Tibial artery (tissue), 4 donors: Measurements from ENCODE around the gene FOXK1.
"Not testable (repeated sequence)": the region's sequence is repeated elsewhere in the genome, so short reads cannot be mapped to it uniquely, and the experiment has no call there.

Experiments used
- DNase-seq, 2 donors: peaks; one replicate each; pipeline ENCODE4 v3.0.0-alpha.2; 2019
- H3K27ac ChIP-seq, 2 donors: fragments of 200-600 bp; sonication (generic) in 1 of 2; 1 replicate in 1 of 2; 2 replicates in 1 of 2; pipeline ENCODE4 v1.5.1; 2018 to 2019; ENCODE audit warnings: mild to moderate bottlenecking in 1 of 2
- H3K27me3 ChIP-seq, 2 donors: fragments of 200-600 bp; sonication (generic) in 1 of 2; one replicate each; pipeline versions ENCODE4 v1.5.1 to v1.6.0; 2016 to 2019
- H3K36me3 ChIP-seq, 3 donors: fragments of 200-600 bp; sonication (generic) in 2 of 3; one replicate each; pipeline ENCODE4 v1.5.1; 2016 to 2019; ENCODE audit warnings: mild to moderate bottlenecking in 2 of 3
- H3K4me1 ChIP-seq, 4 donors: fragments of 200-600 bp; sonication (generic) in 2 of 4; 1 replicate in 3 of 4; 2 replicates in 1 of 4; pipeline ENCODE4 v1.5.1; 2016 to 2019
- H3K4me3 ChIP-seq, 2 donors: fragments of 200-600 bp; sonication (generic) in 1 of 2; 1 replicate in 1 of 2; 2 replicates in 1 of 2; pipeline ENCODE4 v1.5.1; 2018 to 2019; ENCODE audit warnings: mild to moderate bottlenecking in 2 of 2
- H3K9me3 ChIP-seq, 3 donors: fragments of 200-600 bp; sonication (generic) in 1 of 3; one replicate each; pipeline ENCODE4 v1.5.1; 2016 to 2019
- intact Hi-C: fragments of 100-400 bp; cut with DNase I; formaldehyde crosslinking; loops from one replicate; pipeline ENCODE4 v1.15.0; 2023; ENCODE audit warnings: low total_unique reads
- TF ChIP-seq, protein P1 (sequence below), 2 experiments: fragments of 200-600 bp in 1 of 2; fragments of 450-650 bp in 1 of 2; IDR thresholded peaks; one replicate each; pipeline ENCODE4 v1.5.1; 2017 to 2019; ENCODE audit warnings: antibody characterized with exemption in 2 of 2, mild to moderate bottlenecking in 1 of 2, moderate library complexity in 1 of 2

FOXK1 gene

DNA sequence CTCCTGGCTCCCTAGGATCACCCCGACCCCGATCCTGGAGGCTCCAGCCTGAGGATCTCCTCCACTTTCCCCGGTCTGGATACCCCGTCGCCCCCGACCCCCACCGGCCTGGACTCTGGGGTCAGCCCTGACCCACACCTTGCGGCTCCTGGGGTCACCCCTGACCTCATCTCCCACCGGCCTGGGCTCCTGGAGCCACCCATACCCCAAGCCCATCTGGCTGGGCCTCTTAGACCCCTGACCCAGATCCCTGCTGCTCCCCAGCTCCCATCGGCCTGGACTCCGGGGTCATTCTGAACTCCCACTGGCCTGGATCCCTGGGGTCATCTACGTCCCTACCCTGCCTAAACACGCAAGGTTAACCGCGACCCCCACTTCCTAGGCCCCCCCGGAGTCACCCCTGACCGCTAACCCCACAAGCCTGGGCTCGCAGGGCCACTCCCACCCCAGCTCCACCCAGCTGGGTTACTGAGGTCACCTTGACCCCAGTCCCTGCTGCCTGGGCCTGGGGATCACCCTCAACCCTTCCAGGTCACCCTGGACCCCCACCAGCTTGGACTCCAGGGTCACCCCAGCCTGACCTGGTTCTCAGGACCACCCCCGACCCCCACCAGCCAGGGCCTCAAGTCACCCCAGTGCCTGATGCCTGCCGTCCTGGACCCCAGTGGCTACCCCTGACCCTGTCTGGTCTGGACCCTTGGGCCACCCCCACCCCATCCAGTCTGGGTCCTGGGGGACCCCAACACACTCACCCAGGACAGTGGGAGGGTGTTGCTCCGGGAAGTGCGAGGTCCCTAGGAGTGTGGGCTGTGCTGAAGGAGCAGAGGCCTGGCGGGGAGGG, 1.2 kb downstream of the FOXK1 start:
- Histone ChIP-seq H3K4me1 (peaks cover 0 to 39% (median 24%) of the 10 kb centered on the region in 4 donors), H3K9me3 (no peaks in the 10 kb centered on the region), H3K27me3 (no peaks in the 10 kb centered on the region), H3K4me3 (peak overlapping the region; percentile 95 to 99), H3K27ac (peak overlapping the region; percentile 95 to 97), H3K36me3 (no peaks in the 10 kb centered on the region)
- DNase-seq = peak in 1 of 2 donors; percentile 75
- TF ChIP-seq, protein P1, sequence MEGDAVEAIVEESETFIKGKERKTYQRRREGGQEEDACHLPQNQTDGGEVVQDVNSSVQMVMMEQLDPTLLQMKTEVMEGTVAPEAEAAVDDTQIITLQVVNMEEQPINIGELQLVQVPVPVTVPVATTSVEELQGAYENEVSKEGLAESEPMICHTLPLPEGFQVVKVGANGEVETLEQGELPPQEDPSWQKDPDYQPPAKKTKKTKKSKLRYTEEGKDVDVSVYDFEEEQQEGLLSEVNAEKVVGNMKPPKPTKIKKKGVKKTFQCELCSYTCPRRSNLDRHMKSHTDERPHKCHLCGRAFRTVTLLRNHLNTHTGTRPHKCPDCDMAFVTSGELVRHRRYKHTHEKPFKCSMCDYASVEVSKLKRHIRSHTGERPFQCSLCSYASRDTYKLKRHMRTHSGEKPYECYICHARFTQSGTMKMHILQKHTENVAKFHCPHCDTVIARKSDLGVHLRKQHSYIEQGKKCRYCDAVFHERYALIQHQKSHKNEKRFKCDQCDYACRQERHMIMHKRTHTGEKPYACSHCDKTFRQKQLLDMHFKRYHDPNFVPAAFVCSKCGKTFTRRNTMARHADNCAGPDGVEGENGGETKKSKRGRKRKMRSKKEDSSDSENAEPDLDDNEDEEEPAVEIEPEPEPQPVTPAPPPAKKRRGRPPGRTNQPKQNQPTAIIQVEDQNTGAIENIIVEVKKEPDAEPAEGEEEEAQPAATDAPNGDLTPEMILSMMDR (IDR thresholded peaks at IDR 0.05) = no peak
- intact Hi-C loops = loop anchor here (5.0 kb wide), 2 partner anchors 41 to 69 kb away; no protein-coding TSS in a partner anchor

DNA sequence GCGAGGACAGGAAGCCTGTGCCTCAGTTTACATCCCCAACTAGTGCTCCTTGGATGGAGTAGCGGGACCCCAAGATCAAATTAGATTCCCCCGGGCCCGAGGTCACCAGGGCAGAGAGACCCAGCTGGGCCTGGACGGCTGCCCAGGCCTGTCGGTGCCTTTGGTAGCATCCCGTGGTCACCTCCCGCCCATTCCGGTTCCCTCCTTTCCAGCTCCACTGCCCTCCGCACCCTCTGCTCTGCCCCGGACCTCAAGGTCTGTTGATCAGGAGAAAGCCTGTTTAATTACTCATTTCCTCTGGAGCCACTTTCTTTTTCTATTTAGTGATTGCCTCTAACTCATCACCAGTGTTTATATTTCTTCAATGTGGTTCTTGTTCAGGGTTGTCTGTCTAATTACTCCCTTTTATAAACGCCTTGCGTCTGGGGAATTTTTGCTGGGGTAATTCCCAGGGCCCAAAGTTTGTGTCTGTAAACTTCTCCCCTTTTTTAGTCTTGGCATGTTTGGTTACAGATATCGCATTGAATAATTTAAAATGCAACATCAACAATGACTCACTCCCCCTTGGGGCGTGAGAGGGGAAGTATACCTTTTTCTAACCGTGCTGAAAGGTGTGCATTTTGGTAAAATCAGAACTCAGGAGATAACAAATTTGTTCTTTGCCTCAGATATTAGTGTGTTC, 1.9 kb downstream of the FOXK1 start:
- Histone ChIP-seq H3K4me3 (peak overlapping the region; percentile 95 to 99), H3K4me1 (peaks cover 0 to 46% (median 28%) of the 10 kb centered on the region in 4 donors), H3K27ac (peak overlapping the region; percentile 95 to 97), H3K36me3 (no peaks in the 10 kb centered on the region), H3K9me3 (no peaks in the 10 kb centered on the region), H3K27me3 (no peaks in the 10 kb centered on the region)
- DNase-seq = peak; percentile 71 to 82
- intact Hi-C loops = loop anchor here (5.0 kb wide), 2 partner anchors 42 to 68 kb away; no protein-coding TSS in a partner anchor
- TF ChIP-seq, protein P1 (IDR thresholded peaks at IDR 0.05) = peak in 1 of 2 experiments; percentile 34

DNA sequence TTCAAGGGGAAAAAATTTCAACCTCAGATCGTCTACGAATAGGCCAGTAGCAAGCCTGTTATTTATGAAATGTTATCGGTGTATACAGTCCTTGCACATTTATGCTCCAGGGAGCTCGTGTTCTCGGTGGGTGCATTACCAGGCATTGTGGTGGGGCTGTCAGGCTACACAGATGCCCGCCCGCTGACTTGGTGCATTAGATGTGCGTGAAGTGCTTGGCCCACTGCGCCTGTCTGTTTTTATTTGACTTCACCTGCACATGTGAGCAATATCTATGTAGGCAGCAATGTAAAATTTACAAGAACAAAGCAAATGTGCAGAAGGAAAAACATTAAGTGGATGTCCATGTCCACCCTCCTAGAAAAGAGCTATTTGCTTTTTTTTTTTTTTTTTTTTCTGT, 2.8 kb downstream of the FOXK1 start:
- Histone ChIP-seq H3K4me3 (peak overlapping the region; percentile 95 to 99), H3K4me1 (peaks cover 0 to 54% (median 32%) of the 10 kb centered on the region in 4 donors), H3K9me3 (no peaks in the 10 kb centered on the region), H3K36me3 (no peaks in the 10 kb centered on the region), H3K27ac (peak overlapping the region; percentile 95 to 97), H3K27me3 (no peaks in the 10 kb centered on the region)
- intact Hi-C loops = loop anchor here (5.0 kb wide), 3 partner anchors 37 to 67 kb away; no protein-coding TSS in a partner anchor
- no peak for DNase-seq
- TF ChIP-seq, protein P1 (IDR thresholded peaks at IDR 0.05) = no peak

DNA sequence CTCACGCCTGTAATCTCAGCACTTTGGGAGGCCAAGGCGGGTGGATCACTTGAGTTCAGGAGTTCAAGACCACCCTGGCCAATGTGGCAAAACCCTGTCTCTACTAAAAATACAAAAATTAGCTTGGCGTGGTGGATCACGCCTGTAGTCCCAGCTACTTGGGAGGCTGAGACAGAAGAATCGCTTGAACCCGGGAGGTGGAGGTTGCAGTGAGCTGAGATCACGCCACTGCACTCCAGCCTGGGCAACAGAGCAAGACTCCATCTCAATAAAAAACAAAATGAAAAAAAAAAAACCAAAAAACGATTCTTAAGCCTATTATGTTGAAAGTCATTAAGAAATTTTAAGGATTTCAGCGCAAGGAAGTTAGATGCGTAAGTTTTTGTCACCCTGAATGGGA, 3.6 kb downstream of the FOXK1 start:
- intact Hi-C loops = loop anchor here (5.0 kb wide), 1 partner anchor 37 kb away; no protein-coding TSS in a partner anchor
- DNase-seq, H3K9me3 ChIP-seq, H3K36me3 ChIP-seq, H3K27me3 ChIP-seq, H3K4me3 ChIP-seq: not testable (repeated sequence)
- Histone ChIP-seq H3K4me1 (peaks cover 0 to 62% (median 38%) of the 10 kb centered on the region in 4 donors), H3K27ac (peak overlapping the region; percentile 18 to 97)

DNA sequence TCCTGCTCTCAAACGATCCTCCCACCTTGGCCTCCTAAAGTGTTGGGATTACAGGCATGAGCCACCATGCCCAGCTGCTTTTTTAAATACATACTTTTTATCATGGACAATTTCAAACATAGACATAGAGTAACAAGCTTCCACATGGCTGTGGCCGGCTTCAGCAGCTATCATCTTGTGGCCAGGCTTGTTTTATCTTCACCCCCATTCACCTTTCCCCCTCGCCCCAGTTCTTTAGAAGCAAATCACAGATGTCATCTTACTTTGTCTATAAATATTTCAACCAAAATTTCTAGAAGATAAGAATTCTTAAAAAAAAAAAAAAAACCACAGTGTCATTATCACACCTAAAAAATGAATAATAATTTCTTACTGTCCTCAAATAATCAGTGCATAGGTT, 5.9 kb downstream of the FOXK1 start:
- peaks cover 0 to 85% (median 58%) of the 10 kb centered on the region in 4 donors for H3K4me1 ChIP-seq
- peak overlapping the region in 1 of 2 donors; percentile 13 for H3K27ac ChIP-seq
- TF ChIP-seq, protein P1 (IDR thresholded peaks at IDR 0.05) = no peak
- no peak for DNase-seq
- no peaks in the 10 kb centered on the region for H3K27me3 ChIP-seq
- H3K9me3 ChIP-seq = no peaks in the 10 kb centered on the region
- intact Hi-C loops = loop anchor here (5.0 kb wide), 1 partner anchor 34 kb away; no protein-coding TSS in a partner anchor
- H3K36me3 ChIP-seq = no peaks in the 10 kb centered on the region
- no peak overlapping the region for H3K4me3 ChIP-seq
